ENCODE results near the gene AMIGO1.
"Not testable (repeated sequence)": the region's sequence is repeated elsewhere in the genome, so short reads cannot be mapped to it uniquely, and the experiment has no call there.

Gene AMIGO1

GRCh38 chr1:109481646-109482045 lies 27.9 kb downstream of the AMIGO1 start:
- no peak for DNase-seq

- DNase-seq = no peak
Measured at GRCh38 chr1:109479901-109480300, 29.6 kb downstream of the AMIGO1 start.

- DNase-seq = no peak
Measured at GRCh38 chr1:109479311-109479710, 30.2 kb downstream of the AMIGO1 start.

GRCh38 chr1:109478806-109479205 lies 30.7 kb downstream of the AMIGO1 start:
- peak; percentile 56 for DNase-seq

GRCh38 chr1:109477821-109478220 lies 31.7 kb downstream of the AMIGO1 start:
- peak; percentile 32 for DNase-seq

- DNase-seq = no peak
Measured at GRCh38 chr1:109476825-109477224, 32.7 kb downstream of the AMIGO1 start.

GRCh38 chr1:109475261-109475660 lies 34.3 kb downstream of the AMIGO1 start:
- no peak for DNase-seq

- DNase-seq = peak; percentile 60
Measured at GRCh38 chr1:109474697-109475096, 34.8 kb downstream of the AMIGO1 start.

GRCh38 chr1:109473284-109474057 lies 36.1 kb downstream of the AMIGO1 start:
- not testable (repeated sequence) for DNase-seq

- no peak for DNase-seq
Measured at GRCh38 chr1:109472779-109473178, 36.7 kb downstream of the AMIGO1 start.

- no peak for DNase-seq
Measured at GRCh38 chr1:109470245-109470644, 39.3 kb downstream of the AMIGO1 start.

- DNase-seq = no peak
Measured at GRCh38 chr1:109468903-109469302, 40.6 kb downstream of the AMIGO1 start.

GRCh38 chr1:109468061-109468460 lies 41.5 kb downstream of the AMIGO1 start:
- no peak for DNase-seq

GRCh38 chr1:109467301-109467777 lies 42.2 kb downstream of the AMIGO1 start:
- no peak for DNase-seq

- peak; percentile 24 for DNase-seq
Measured at GRCh38 chr1:109466452-109467300, 42.9 kb downstream of the AMIGO1 start, which contains the start of gene SYPL2. TSS of gene SYPL2 (plus strand) at chr1:109466546. CDS start at chr1:109466844, 298 bp downstream.

- DNase-seq = no peak
Measured at GRCh38 chr1:109466125-109466451, 43.4 kb downstream of the AMIGO1 start.

GRCh38 chr1:109457819-109458218 lies 51.7 kb downstream of the AMIGO1 start:
- DNase-seq = no peak

- DNase-seq = no peak
Measured at GRCh38 chr1:109454497-109455133, 54.9 kb downstream of the AMIGO1 start.

All from hematopoietic multipotent progenitor cell treated with erythropoietin and hydrocortisone succinate and interleukin-3 and kit ligand, for 6 days (in vitro differentiated cells).